ENCODE measurements around the gene PRSS33.

PRSS33 gene

DNA sequence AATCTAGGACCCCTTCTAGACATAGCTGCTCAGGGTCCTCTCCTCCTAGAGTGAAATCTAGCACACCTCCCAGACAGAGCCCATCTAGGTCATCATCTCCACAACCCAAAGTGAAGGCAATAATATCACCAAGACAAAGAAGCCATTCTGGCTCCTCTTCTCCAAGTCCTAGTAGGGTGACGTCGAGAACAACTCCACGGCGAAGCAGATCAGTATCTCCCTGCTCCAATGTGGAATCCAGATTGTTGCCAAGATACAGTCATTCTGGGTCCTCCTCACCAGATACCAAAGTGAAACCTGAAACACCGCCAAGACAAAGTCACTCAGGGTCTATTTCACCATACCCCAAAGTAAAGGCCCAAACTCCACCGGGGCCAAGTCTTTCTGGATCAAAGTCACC, 24.2 kb downstream of the PRSS33 start:
- H3K4me3 ChIP-seq (ENCODE audit: low read depth, low read length): no peak overlapping the region
- no peak for DNase-seq (ENCODE audit: low read depth)
- TF ChIP-seq MYC (IDR thresholded peaks at IDR 0.05; ENCODE audit: low read depth, low read length) (no peak), POLR2A (IDR thresholded peaks at IDR 0.05; ENCODE audit: extremely low read depth, insufficient read length) (no peak)
- TF ChIP-seq, protein P1, sequence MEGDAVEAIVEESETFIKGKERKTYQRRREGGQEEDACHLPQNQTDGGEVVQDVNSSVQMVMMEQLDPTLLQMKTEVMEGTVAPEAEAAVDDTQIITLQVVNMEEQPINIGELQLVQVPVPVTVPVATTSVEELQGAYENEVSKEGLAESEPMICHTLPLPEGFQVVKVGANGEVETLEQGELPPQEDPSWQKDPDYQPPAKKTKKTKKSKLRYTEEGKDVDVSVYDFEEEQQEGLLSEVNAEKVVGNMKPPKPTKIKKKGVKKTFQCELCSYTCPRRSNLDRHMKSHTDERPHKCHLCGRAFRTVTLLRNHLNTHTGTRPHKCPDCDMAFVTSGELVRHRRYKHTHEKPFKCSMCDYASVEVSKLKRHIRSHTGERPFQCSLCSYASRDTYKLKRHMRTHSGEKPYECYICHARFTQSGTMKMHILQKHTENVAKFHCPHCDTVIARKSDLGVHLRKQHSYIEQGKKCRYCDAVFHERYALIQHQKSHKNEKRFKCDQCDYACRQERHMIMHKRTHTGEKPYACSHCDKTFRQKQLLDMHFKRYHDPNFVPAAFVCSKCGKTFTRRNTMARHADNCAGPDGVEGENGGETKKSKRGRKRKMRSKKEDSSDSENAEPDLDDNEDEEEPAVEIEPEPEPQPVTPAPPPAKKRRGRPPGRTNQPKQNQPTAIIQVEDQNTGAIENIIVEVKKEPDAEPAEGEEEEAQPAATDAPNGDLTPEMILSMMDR (IDR thresholded peaks at IDR 0.05; ENCODE audit: low read depth, low read length): no peak
- TF ChIP-seq, protein P2, sequence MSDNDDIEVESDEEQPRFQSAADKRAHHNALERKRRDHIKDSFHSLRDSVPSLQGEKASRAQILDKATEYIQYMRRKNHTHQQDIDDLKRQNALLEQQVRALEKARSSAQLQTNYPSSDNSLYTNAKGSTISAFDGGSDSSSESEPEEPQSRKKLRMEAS (IDR thresholded peaks at IDR 0.05; ENCODE audit: low read depth, low read length): no peak

DNA sequence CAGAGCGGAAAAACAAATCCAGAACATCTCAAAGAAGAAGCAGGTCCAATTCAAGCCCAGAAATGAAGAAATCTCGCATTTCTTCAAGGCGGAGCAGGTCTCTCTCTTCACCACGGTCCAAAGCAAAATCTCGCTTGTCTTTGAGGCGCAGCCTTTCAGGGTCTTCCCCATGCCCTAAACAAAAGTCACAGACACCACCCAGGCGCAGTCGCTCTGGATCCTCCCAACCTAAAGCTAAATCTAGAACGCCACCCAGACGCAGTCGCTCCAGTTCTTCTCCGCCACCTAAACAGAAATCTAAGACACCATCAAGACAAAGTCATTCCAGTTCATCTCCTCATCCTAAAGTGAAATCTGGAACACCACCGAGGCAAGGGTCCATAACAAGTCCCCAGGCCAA, 24.6 kb downstream of the PRSS33 start:
- TF ChIP-seq POLR2A (IDR thresholded peaks at IDR 0.05; ENCODE audit: extremely low read depth, insufficient read length): no peak
- TF ChIP-seq, protein P2 (IDR thresholded peaks at IDR 0.05; ENCODE audit: low read depth, low read length): no peak
- TF ChIP-seq MYC (IDR thresholded peaks at IDR 0.05; ENCODE audit: low read depth, low read length): no peak
- TF ChIP-seq, protein P1 (IDR thresholded peaks at IDR 0.05; ENCODE audit: low read depth, low read length): no peak
- H3K4me3 ChIP-seq (ENCODE audit: low read depth, low read length): no peak overlapping the region
- no peak for DNase-seq (ENCODE audit: low read depth)

DNA sequence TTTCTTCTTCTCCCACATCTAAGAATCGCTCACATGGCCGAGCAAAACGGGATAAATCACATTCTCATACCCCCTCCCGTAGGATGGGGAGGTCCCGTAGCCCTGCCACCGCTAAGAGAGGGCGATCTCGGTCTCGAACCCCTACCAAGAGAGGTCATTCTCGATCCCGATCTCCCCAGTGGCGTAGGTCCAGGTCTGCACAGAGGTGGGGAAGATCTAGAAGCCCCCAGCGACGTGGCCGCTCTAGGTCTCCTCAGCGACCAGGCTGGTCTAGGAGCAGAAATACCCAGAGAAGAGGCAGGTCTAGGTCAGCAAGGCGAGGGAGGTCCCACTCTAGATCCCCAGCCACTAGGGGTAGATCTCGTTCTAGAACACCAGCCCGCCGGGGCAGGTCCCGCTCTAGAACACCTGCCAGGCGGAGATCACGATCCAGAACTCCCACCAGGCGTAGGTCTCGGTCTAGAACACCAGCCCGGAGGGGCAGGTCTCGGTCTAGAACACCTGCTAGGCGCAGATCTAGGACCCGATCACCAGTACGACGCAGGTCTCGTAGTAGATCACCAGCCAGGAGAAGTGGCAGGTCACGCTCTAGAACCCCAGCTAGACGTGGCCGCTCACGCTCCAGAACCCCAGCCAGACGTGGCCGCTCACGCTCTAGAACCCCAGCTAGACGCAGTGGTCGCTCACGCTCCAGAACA, 25.3 kb downstream of the PRSS33 start:
- H3K4me3 ChIP-seq (ENCODE audit: low read depth, low read length): no peak overlapping the region
- no peak for DNase-seq (ENCODE audit: low read depth)
- TF ChIP-seq POLR2A (IDR thresholded peaks at IDR 0.05; ENCODE audit: extremely low read depth, insufficient read length): no peak
- TF ChIP-seq, protein P2 (IDR thresholded peaks at IDR 0.05; ENCODE audit: low read depth, low read length): no peak
- no peak for TF ChIP-seq MYC (IDR thresholded peaks at IDR 0.05; ENCODE audit: low read depth, low read length)
- TF ChIP-seq, protein P1 (IDR thresholded peaks at IDR 0.05; ENCODE audit: low read depth, low read length): no peak

DNA sequence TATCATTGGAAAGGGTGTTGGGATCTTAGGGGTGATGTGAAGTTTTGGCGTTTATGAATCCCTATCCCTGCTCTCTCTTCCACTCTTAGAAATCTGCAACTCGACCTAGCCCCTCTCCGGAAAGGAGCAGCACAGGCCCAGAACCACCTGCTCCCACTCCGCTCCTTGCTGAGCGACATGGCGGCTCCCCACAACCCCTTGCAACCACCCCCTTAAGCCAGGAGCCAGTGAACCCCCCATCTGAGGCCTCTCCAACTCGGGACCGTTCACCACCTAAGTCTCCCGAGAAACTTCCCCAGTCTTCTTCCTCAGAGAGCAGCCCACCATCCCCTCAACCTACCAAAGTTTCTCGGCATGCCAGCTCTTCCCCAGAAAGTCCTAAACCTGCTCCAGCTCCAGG, 25.9 kb downstream of the PRSS33 start:
- TF ChIP-seq, protein P2 (IDR thresholded peaks at IDR 0.05; ENCODE audit: low read depth, low read length): no peak
- TF ChIP-seq POLR2A (IDR thresholded peaks at IDR 0.05; ENCODE audit: extremely low read depth, insufficient read length) (no peak), MYC (IDR thresholded peaks at IDR 0.05; ENCODE audit: low read depth, low read length) (no peak)
- TF ChIP-seq, protein P1 (IDR thresholded peaks at IDR 0.05; ENCODE audit: low read depth, low read length): no peak
- DNase-seq (ENCODE audit: low read depth): no peak
- no peak overlapping the region for H3K4me3 ChIP-seq (ENCODE audit: low read depth, low read length)

DNA sequence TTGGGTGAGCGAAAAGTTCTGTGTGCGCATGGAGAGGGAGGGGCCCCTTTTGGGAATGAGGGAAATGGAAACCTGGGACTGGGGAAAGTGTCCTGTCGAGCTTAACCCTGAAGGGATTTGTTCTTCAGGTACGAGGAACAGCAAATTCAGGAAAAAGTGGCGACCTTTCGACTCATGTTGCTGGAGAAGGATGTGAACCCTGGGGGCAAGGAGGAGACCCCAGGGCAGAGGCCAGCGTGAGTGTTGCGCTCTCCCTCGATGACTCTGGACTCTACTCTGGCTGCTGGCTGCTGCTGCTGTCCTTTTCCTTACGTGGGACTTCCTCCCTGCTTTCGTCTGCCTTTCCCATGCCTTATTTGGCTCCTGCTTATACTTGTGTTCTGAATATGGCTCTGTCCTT, 30.0 kb downstream of the PRSS33 start:
- no peak for TF ChIP-seq POLR2A (IDR thresholded peaks at IDR 0.05; ENCODE audit: extremely low read depth, insufficient read length)
- TF ChIP-seq, protein P2 (IDR thresholded peaks at IDR 0.05; ENCODE audit: low read depth, low read length): no peak
- TF ChIP-seq, protein P1 (IDR thresholded peaks at IDR 0.05; ENCODE audit: low read depth, low read length): no peak
- TF ChIP-seq MYC (IDR thresholded peaks at IDR 0.05; ENCODE audit: low read depth, low read length): no peak
- DNase-seq (ENCODE audit: low read depth): no peak
- H3K4me3 ChIP-seq (ENCODE audit: low read depth, low read length): no peak overlapping the region

Measured in NB4 (cell line).